Neural cell (in vitro differentiated cells): ENCODE data around the gene FN1. TPM values are rescaled to one million over a fixed set of nuclear protein-coding genes. Genes with fewer than 3 reads are reported as not detected.

ENCODE experiments used
- H2AFZ ChIP-seq: fragments of 200-600, 300-800 bp; sonication (generic), shearing (Covaris generic); 2 replicates; pipeline ENCODE4 v1.6.0; 2014; ENCODE audit warnings: low read depth, mild to moderate bottlenecking, antibody characterized with exemption, low read length, moderate library complexity
- H3F3A ChIP-seq: fragments of 200-600 bp; shearing (Covaris generic); 2 replicates; pipeline ENCODE4 v1.6.1; 2016; ENCODE audit warnings: mild to moderate bottlenecking, moderate library complexity, mixed read lengths, antibody characterized with exemption, low read length; ENCODE audit not compliant: insufficient read depth, poor library complexity, severe bottlenecking
- H3K27ac ChIP-seq: fragments of 200-600, 300-800 bp; sonication (generic), shearing (Covaris generic); 2 replicates; pipeline ENCODE4 v1.5.1; 2014; ENCODE audit warnings: mild to moderate bottlenecking, low read length, moderate library complexity
- H3K27me3 ChIP-seq: fragments of 300-800, 200-600 bp; sonication (generic), shearing (Covaris generic); 2 replicates; pipeline ENCODE4 v1.6.0; 2014; ENCODE audit warnings: mild to moderate bottlenecking, low read depth, low read length, moderate library complexity; ENCODE audit not compliant: insufficient read depth
- H3K36me3 ChIP-seq: fragments of 300-800, 200-600 bp; sonication (generic), shearing (Covaris generic); 2 replicates; pipeline ENCODE4 v1.5.1; 2014; ENCODE audit warnings: mild to moderate bottlenecking, antibody characterized with exemption, low read length, moderate library complexity; ENCODE audit not compliant: insufficient read depth
- H3K4me2 ChIP-seq: fragments of 300-800, 200-600 bp; sonication (generic), shearing (Covaris generic); 2 replicates; pipeline ENCODE4 v1.6.0; 2014; ENCODE audit warnings: mild to moderate bottlenecking, low read length
- H3K4me3 ChIP-seq: fragments of 300-800, 200-600 bp; sonication (generic), shearing (Covaris generic); 2 replicates; pipeline ENCODE4 v1.5.1; 2014; ENCODE audit warnings: mild to moderate bottlenecking, low read length, moderate library complexity
- H3K79me2 ChIP-seq: fragments of 200-600 bp; shearing (Covaris generic); replicated peaks from 2 replicates; pipeline ENCODE4 v1.6.0; 2014; ENCODE audit warnings: mild to moderate bottlenecking, low read length, moderate library complexity; ENCODE audit not compliant: insufficient read depth
- H3K9ac ChIP-seq: fragments of 300-800, 200-600 bp; sonication (generic), shearing (Covaris generic); 2 replicates; pipeline ENCODE4 v1.6.1; 2016; ENCODE audit warnings: mild to moderate bottlenecking, low read length, mixed read lengths
- H3K9me2 ChIP-seq: fragments of 200-600 bp; shearing (Covaris generic); 2 replicates; pipeline ENCODE4 v1.6.1; 2016; ENCODE audit warnings: mild to moderate bottlenecking, low read length, mixed read lengths; ENCODE audit not compliant: insufficient read depth
- H3K9me3 ChIP-seq: fragments of 200-600, 300-800 bp; sonication (generic), shearing (Covaris generic); 2 replicates; pipeline ENCODE4 v1.6.1; 2016; ENCODE audit warnings: mild to moderate bottlenecking, mixed run types, low read length, moderate library complexity, mixed read lengths
- H4K20me1 ChIP-seq: fragments of 200-600 bp; shearing (Covaris generic); 2 replicates; pipeline ENCODE4 v1.6.1; 2016; ENCODE audit warnings: mild to moderate bottlenecking, mixed run types; ENCODE audit not compliant: insufficient read depth
- CTCF ChIP-seq: fragments of 450-650 bp; IDR thresholded peaks from 2 replicates; pipeline ENCODE4 v1.5.1; 2014; ENCODE audit warnings: antibody characterized with exemption, mild to moderate bottlenecking, moderate library complexity; ENCODE audit not compliant: poor library complexity, severe bottlenecking
- EP300 ChIP-seq: fragments of 450-650 bp; conservative IDR thresholded peaks from 2 replicates; pipeline ENCODE4 v1.6.1; 2014; ENCODE audit warnings: antibody characterized with exemption, mild to moderate bottlenecking, moderate library complexity; ENCODE audit not compliant: poor library complexity, severe bottlenecking
- EZH2 ChIP-seq: fragments of 200-600, 300-800 bp; shearing (Covaris generic), sonication (generic); IDR thresholded peaks from 2 replicates; pipeline ENCODE4 v1.6.1; 2014; ENCODE audit warnings: antibody characterized with exemption, low read length, borderline replicate concordance, mild to moderate bottlenecking; ENCODE audit not compliant: insufficient read depth, poor library complexity, severe bottlenecking
- MXI1 ChIP-seq: fragments of 450-650 bp; conservative IDR thresholded peaks from 2 replicates; pipeline ENCODE4 v1.6.1; 2014; ENCODE audit warnings: antibody characterized with exemption, mild to moderate bottlenecking; ENCODE audit not compliant: poor library complexity, severe bottlenecking
- POLR2AphosphoS5 ChIP-seq: IDR thresholded peaks from 2 replicates; pipeline ENCODE4 v1.6.1; 2012
- RAD21 ChIP-seq: fragments of 450-650 bp; conservative IDR thresholded peaks from 2 replicates; pipeline ENCODE4 v1.6.1; 2014; ENCODE audit warnings: antibody characterized with exemption, mild to moderate bottlenecking, moderate library complexity
- REST ChIP-seq: IDR thresholded peaks from 2 replicates; pipeline ENCODE4 v1.6.1; 2012; ENCODE audit warnings: borderline replicate concordance
- SMC3 ChIP-seq: fragments of 450-650 bp; conservative IDR thresholded peaks from 2 replicates; pipeline ENCODE4 v1.6.1; 2014; ENCODE audit warnings: antibody characterized with exemption, mild to moderate bottlenecking, moderate library complexity; ENCODE audit not compliant: poor library complexity
- TAF1 ChIP-seq: IDR thresholded peaks from 2 replicates; pipeline ENCODE4 v1.6.1; 2012; ENCODE audit warnings: low read depth
- polyA plus RNA-seq: library from polyadenylated mRNA; depleted of rRNA; stranded (reverse); fragments of >200 nt; gene quantifications from 2 replicates; pipeline ENCODE4 v1.2.3, GENCODE V29; 2014

The FN1 gene
- polyA plus RNA-seq, 1 donor from 2014 or later = 0.93 TPM

- Histone ChIP-seq H2AFZ (no peak overlapping the region), H3K36me3 (no peaks in the 10 kb centered on the region), H3K79me2 (no peaks in the 10 kb centered on the region), H3K27ac (no peak overlapping the region), H4K20me1 (no peaks in the 10 kb centered on the region), H3F3A (no peaks in the 10 kb centered on the region), H3K9me3 (no peaks in the 10 kb centered on the region), H3K9me2 (no peaks in the 10 kb centered on the region), H3K9ac (no peak overlapping the region), H3K4me2 (no peak overlapping the region), H3K4me3 (no peak overlapping the region), H3K27me3 (no peaks in the 10 kb centered on the region)
- TF ChIP-seq CTCF (no peak), EP300 (no peak)
These were observed 119.5 kb downstream of the FN1 start for GRCh38 chr2:215316336-215316735.

GRCh38 chr2:215315301-215315700, 120.6 kb downstream of the FN1 start:
- H3K4me3 ChIP-seq = no peak overlapping the region
- H3K79me2 ChIP-seq = no peaks in the 10 kb centered on the region
- H3K27me3 ChIP-seq = no peaks in the 10 kb centered on the region
- H3K9me3 ChIP-seq = no peaks in the 10 kb centered on the region
- H3K36me3 ChIP-seq = no peaks in the 10 kb centered on the region
- no peaks in the 10 kb centered on the region for H4K20me1 ChIP-seq
- H3K9ac ChIP-seq = no peak overlapping the region
- H2AFZ ChIP-seq = no peak overlapping the region
- no peak overlapping the region for H3K27ac ChIP-seq
- no peaks in the 10 kb centered on the region for H3K9me2 ChIP-seq
- TF ChIP-seq EP300 = no peak
- no peak for TF ChIP-seq MXI1
- no peak for TF ChIP-seq EZH2
- TF ChIP-seq TAF1 = no peak
- no peak for TF ChIP-seq RAD21
- no peak for TF ChIP-seq CTCF
- TF ChIP-seq SMC3 = no peak
- no peak for TF ChIP-seq REST
- no peak for TF ChIP-seq POLR2AphosphoS5
- no peak overlapping the region for H3K4me2 ChIP-seq
- no peaks in the 10 kb centered on the region for H3F3A ChIP-seq
